Prostate gland (tissue), 2 donors: ENCODE results near the gene MAP3K19. TPM values are rescaled to one million over a fixed set of nuclear protein-coding genes. Genes with fewer than 3 reads are reported as not detected.

Experiments used
- DNase-seq: peaks from one replicate; pipeline ENCODE4 v3.0.0-alpha.2; 2019; ENCODE audit warnings: low spot score
- H3K27ac ChIP-seq, 2 donors: fragments of 200-600 bp; sonication (generic); 2 replicates each; pipeline ENCODE4 v1.5.1; 2017 to 2019
- H3K27me3 ChIP-seq: fragments of 200-600 bp; sonication (generic); replicated peaks from 2 replicates; pipeline ENCODE4 v1.5.1; 2019; ENCODE audit not compliant: insufficient read depth
- H3K36me3 ChIP-seq, 2 donors: fragments of 200-600 bp; sonication (generic); 1 replicate in 1 of 2; 2 replicates in 1 of 2; pipeline versions ENCODE4 v1.5.1 to v1.8.1; 2017 to 2019
- H3K4me1 ChIP-seq: fragments of 200-600 bp; sonication (generic); replicated peaks from 2 replicates; pipeline ENCODE4 v1.5.1; 2019
- H3K4me3 ChIP-seq, 2 donors: fragments of 200-600 bp; sonication (generic); 2 replicates each; pipeline ENCODE4 v1.5.1; 2017 to 2019
- H3K9me3 ChIP-seq: fragments of 200-600 bp; sonication (generic); 2 replicates; pipeline ENCODE4 v1.5.1; 2017
- POLR2A ChIP-seq: fragments of 450-650 bp; IDR thresholded peaks from one replicate; pipeline ENCODE4 v1.6.1; 2016; ENCODE audit warnings: antibody characterized with exemption, mild to moderate bottlenecking
- POLR2AphosphoS5 ChIP-seq: sonication (generic); formaldehyde crosslinking; IDR thresholded peaks from one replicate; pipeline ENCODE4 v1.6.1; 2017; ENCODE audit warnings: antibody characterized with exemption
- WGBS: methylation state at CpG from one replicate; pipeline ENCODE4 v1.1.5; 2018; 5-methylcytosine and 5-hydroxymethylcytosine counted together
- intact Hi-C: fragments of 100-400 bp; cut with DNase I; formaldehyde crosslinking; loops from one replicate; pipeline ENCODE4 v1.14.2; 2022
- total RNA-seq, 2 donors: library from RNA; depleted of rRNA; stranded (reverse); fragments of >200 nt; gene quantifications; one replicate each; pipeline ENCODE4 v1.1.0, GENCODE V29; 2016
- TF ChIP-seq, protein P1 (sequence below), 4 experiments: fragments of 200-600 bp in 2 of 4; fragments of 450-650 bp in 2 of 4; sonication (generic) in 2 of 4; IDR thresholded peaks; 1 replicate in 3 of 4; 2 replicates in 1 of 4; pipeline ENCODE4 v1.5.1; 2016 to 2019; ENCODE audit warnings: antibody characterized with exemption in 4 of 4, mild to moderate bottlenecking in 2 of 4, moderate library complexity in 2 of 4

MAP3K19 gene
- total RNA-seq, 2 donors from 2014 or later, result 2.7 TPM; not detected in 1

DNA sequence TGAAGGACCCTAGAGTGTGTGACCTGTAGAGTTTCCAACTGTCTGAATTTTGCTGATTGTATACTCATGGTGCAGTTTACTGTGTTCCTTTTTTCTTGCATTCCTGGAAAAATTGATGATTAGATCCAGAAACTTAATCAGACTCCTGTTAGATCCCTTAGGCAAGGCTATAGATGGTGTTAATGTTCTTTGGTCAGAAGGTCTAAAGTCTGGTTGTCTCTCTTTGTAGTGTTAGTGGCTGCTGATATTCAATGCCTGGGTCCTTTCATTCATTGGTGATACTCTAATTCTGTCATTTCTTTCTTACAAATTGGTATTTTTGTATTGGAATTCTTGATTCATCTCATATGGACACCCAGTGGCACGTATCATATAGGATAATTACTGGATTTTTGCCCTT lies 122.3 kb downstream of the MAP3K19 start:
- TF ChIP-seq, protein P1, sequence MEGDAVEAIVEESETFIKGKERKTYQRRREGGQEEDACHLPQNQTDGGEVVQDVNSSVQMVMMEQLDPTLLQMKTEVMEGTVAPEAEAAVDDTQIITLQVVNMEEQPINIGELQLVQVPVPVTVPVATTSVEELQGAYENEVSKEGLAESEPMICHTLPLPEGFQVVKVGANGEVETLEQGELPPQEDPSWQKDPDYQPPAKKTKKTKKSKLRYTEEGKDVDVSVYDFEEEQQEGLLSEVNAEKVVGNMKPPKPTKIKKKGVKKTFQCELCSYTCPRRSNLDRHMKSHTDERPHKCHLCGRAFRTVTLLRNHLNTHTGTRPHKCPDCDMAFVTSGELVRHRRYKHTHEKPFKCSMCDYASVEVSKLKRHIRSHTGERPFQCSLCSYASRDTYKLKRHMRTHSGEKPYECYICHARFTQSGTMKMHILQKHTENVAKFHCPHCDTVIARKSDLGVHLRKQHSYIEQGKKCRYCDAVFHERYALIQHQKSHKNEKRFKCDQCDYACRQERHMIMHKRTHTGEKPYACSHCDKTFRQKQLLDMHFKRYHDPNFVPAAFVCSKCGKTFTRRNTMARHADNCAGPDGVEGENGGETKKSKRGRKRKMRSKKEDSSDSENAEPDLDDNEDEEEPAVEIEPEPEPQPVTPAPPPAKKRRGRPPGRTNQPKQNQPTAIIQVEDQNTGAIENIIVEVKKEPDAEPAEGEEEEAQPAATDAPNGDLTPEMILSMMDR (IDR thresholded peaks at IDR 0.05), result no peak
- TF ChIP-seq POLR2A, result no peak
- no peak for TF ChIP-seq POLR2AphosphoS5
- Histone ChIP-seq H3K27ac (no peak overlapping the region), H3K9me3 (no peaks in the 10 kb centered on the region), H3K4me3 (no peak overlapping the region), H3K27me3 (no peaks in the 10 kb centered on the region), H3K4me1 (peaks cover 18% of the 10 kb centered on the region), H3K36me3 (no peaks in the 10 kb centered on the region)
- DNase-seq, result no peak
- intact Hi-C loops, result no loop called here
- WGBS, result 97% methylated on average over 1 of the region's 1 CpG

DNA sequence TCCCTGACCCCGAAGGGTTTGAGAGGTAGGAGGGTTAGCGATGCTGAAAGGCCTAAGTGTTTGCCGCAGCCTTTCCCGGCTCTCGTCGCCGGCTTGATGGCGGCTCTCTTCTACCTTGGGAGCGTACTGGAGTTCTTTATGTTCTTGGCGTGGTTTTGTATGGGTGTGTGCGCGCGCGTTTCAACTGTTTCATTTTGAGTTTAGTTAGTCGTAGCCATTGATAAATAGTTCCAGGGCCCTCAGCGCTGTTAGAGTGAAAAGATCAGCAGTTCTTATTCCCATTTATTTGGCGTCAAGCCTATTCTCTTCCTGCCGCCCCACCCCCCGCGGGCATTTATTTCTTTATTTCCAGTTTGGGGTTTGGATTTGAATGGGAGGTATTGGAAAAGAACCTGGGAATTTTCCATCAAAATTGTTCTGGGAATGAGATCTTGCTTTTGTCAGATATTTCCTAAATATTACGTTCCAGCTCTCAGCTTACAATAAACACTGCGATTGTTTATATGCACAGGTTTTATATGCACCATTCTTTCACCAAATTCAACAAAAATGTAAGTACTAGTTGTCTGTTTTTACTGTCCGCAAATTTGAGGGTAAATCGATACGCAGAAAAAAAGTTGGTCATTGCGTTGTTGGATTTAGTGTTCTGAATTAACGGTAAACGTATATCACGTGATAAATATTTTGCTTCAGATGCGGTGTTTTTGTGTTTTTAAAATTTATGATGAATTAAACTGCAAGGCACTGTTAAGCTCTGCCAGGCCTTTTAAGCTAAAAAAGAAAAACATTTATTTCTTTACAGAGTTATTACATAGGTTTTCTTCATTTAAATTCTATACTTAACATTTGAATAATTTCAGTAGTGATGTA lies 127.7 kb downstream of the MAP3K19 start:
- intact Hi-C loops, result loop anchor here (2.0 to 10.0 kb wide), 3 partner anchors 615 to 821 kb away; partner anchors contain the start of genes R3HDM1, UBXN4 and ZRANB3
- Histone ChIP-seq H3K4me3 (peak overlapping the region; percentile 90 to 95), H3K36me3 (no peaks in the 10 kb centered on the region), H3K27me3 (no peaks in the 10 kb centered on the region), H3K9me3 (no peaks in the 10 kb centered on the region), H3K27ac (peak overlapping the region; percentile 97), H3K4me1 (peaks cover 16% of the 10 kb centered on the region)
- DNase-seq, result peak; percentile 18
- 1% methylated on average over 30 of the region's 30 CpGs for WGBS
- TF ChIP-seq, protein P1 (IDR thresholded peaks at IDR 0.05), result no peak
- TF ChIP-seq POLR2AphosphoS5 (no peak), POLR2A (no peak)

DNA sequence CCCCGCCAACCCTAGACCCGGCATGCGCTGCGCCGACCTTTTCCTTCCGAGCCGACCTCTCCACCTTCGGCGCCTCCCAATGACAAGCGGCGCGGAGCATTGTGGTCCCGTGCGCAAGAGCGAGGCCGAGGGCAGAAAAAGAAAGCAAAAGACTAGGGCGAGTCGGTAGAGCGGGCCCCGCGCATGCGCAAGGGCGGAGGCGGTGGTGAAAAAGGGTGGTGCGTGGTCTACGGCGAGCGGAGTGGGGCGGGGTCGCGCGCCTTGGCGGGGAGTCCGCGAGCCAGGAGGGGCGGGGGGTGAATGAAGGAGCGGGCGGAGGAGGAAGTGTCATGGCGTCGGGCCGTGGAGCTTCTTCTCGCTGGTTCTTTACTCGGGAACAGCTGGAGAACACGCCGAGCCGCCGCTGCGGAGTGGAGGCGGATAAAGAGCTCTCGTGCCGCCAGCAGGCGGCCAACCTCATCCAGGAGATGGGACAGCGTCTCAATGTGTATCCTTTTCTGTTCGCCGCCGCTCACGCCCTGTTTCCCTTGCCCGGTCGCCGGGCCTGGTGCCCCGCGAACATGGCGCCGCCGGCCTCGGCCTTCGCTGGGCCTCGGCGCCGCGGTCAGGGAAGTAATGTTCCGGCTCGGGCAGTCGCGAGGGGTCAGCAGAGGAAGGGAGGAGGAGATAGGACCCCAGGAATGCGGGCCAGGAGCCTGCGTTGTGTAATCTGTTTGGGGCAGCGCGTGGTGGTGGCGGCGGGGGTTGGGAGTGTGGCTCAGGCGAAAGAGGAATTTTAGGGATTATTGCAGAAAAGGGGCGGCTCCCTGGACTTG lies 128.5 kb downstream of the MAP3K19 start, which contains the start of gene CCNT2:
Gene CCNT2, plus strand, starts transcription at position 297 of the 815 bp plus-strand sequence. Its CDS starts 33 bp downstream, at position 330.
- H3K27me3 ChIP-seq, result no peaks in the 10 kb centered on the region
- H3K4me1 ChIP-seq, result peaks cover 12% of the 10 kb centered on the region
- H3K9me3 ChIP-seq, result no peaks in the 10 kb centered on the region
- H3K27ac ChIP-seq, result peak within 1 kb of the TSS; percentile 97
- no peaks in the 10 kb centered on the region for H3K36me3 ChIP-seq
- TF ChIP-seq, protein P1 (IDR thresholded peaks at IDR 0.05), result peak in 1 of 4 experiments; percentile 19
- TF ChIP-seq POLR2AphosphoS5, result peak; percentile 97
- peak; percentile 55 for TF ChIP-seq POLR2A
- under 1% methylated on average over 82 of the region's 83 CpGs for WGBS
- intact Hi-C loops, result loop anchor here (2.0 to 10.0 kb wide), 3 partner anchors 616 to 822 kb away; partner anchors contain the start of genes R3HDM1, UBXN4 and ZRANB3
- DNase-seq, result peak; percentile 97
- H3K4me3 ChIP-seq, result peak within 1 kb of the TSS; percentile 90 to 95

DNA sequence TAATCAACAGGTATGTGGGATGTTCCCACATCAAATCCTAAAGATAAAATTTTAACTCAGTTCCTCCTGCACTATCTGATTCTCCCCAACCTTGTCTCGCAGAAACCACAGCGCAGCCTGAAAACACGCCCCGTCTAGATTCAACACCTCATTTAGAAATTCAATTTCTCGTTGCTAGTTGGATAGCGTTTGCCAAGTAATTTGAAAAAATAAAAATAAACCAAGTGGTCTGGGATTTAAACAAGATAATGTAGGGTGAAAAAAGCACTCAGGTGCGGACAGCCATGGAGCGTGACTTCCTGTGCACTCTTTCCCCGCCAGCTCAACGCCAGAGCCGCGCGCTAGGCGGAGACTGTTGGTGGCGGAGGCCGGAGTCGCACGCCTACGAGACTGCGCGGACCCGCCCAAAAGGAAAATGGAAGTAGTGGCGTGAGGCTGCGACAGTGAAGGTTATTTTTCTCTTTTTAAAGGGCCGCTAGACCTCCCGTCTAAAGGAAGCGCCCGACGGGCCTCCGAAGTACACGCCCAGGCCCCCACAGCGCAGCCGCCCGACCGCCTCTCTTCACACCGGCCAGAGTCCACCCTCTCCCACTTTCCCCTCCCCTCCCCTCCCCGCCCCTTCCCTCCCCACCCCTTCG lies 129.2 kb downstream of the MAP3K19 start:
- Histone ChIP-seq H3K27ac (peak overlapping the region; percentile 97), H3K27me3 (no peaks in the 10 kb centered on the region), H3K9me3 (no peaks in the 10 kb centered on the region), H3K36me3 (no peaks in the 10 kb centered on the region), H3K4me3 (peak overlapping the region; percentile 90 to 95), H3K4me1 (peaks cover 7% of the 10 kb centered on the region)
- peak; percentile 66 for TF ChIP-seq POLR2A
- peak; percentile 39 for TF ChIP-seq POLR2AphosphoS5
- TF ChIP-seq, protein P1 (IDR thresholded peaks at IDR 0.05), result peak in 2 of 4 experiments; percentile 44 to 56
- DNase-seq, result peak; percentile 85
- WGBS, result under 1% methylated on average over 38 of the region's 38 CpGs
- intact Hi-C loops, result loop anchor here (2.0 to 10.0 kb wide), 3 partner anchors 617 to 823 kb away; partner anchors contain the start of genes R3HDM1, UBXN4 and ZRANB3
